ENCODE measurements around the gene SCAF4. TPM values are rescaled to one million over a fixed set of nuclear protein-coding genes. Genes with fewer than 3 reads are reported as not detected.

SCAF4 gene
- total and polyA plus RNA-seq, 10 of the 15 experiments (the other 5 are each of a cell fraction or from before 2014, with no cell fraction given) = 4.3 to 49.3 (median 16.0) TPM

DNA sequence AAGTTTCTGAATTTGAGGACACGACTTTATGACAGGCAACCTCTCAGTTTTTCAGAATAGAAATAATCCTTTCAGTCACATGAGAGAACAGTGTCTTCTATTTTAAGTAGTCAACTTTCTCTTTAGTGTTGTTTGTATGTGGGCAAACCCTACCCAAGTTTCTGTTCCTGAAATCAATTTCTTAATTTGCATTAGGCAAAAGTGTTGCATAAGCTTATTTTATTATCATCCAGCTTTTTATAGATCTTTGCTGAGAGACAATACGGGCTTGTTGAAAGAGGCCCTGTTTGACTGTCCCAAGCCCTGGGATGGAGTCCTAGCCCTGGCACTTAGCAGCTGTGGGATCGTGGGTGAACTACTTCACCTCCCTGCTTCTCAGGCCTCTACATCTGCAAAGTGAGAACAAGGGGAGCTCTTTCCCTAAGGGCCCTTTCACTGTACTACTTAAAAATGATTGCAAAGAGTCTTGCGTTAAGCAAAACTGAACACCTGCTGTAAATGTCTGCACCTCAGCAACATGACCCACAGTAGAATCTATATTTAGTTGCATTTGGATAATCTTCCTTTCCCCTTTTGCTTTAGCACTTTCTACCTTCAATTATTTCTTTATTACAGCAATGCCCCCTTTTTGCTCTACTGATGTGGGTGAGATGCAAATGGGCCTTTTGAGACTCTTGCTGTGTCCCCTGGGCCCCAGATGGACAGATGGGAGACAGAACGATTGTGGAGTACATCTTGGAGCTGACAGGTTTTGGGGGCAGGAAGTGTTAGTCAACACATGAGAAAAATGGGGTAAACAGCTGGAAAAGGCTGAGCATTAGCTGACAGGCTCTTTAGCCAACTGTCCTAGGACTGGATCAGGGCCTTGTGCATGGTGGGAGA is 41.0 kb upstream of the SCAF4 start (continued):
- TF ChIP-seq BCL3 (IDR thresholded peaks at IDR 0.05; ENCODE audit: borderline replicate concordance, insufficient read depth, low read depth, low read length, poor library complexity, severe bottlenecking) (no peak), NR2C2 (IDR thresholded peaks at IDR 0.05; ENCODE audit: borderline replicate concordance, control insufficient read depth, insufficient read length, low read depth) (no peak), EP300 (IDR thresholded peaks at IDR 0.05; ENCODE audit: borderline replicate concordance in 1 of 2, control insufficient read depth in 1 of 2, low read depth in 2 of 2, low read length in 2 of 2) (peak in 1 of 2 experiments; percentile 63; a peak in 1 of 4 replicates), NFYB (IDR thresholded peaks at IDR 0.05; ENCODE audit: insufficient read depth, low read depth, low read length) (no peak), PAX8 (IDR thresholded peaks at IDR 0.05) (no peak), NFYA (IDR thresholded peaks at IDR 0.05; ENCODE audit: borderline replicate concordance, low read depth, low read length) (no peak), NR2F1 (conservative IDR thresholded peaks at IDR 0.05) (peak; percentile 47; the same call in 1 of the 2 replicates), MTA2 (IDR thresholded peaks at IDR 0.05; ENCODE audit: low read depth) (peak; percentile 70), ZNF207 (IDR thresholded peaks at IDR 0.05; ENCODE audit: borderline replicate concordance) (no peak), TARDBP (IDR thresholded peaks at IDR 0.05; ENCODE audit: borderline replicate concordance) (no peak), ZZZ3 (IDR thresholded peaks at IDR 0.05; ENCODE audit: control insufficient read depth, insufficient read length, low read depth) (no peak), CUX1 (IDR thresholded peaks at IDR 0.05; ENCODE audit: insufficient replicate concordance, low read depth, low read length) (peak; percentile 23), TCF3 (IDR thresholded peaks at IDR 0.05; ENCODE audit: borderline replicate concordance, insufficient read depth, low read depth, low read length) (0 out of 2 replicates have a peak, but pooled peaks have one; percentile 29), TBL1XR1 (IDR thresholded peaks at IDR 0.05; ENCODE audit: low read depth, low read length) (peak; percentile 91), RBBP5 (conservative IDR thresholded peaks at IDR 0.05) (no peak), PML (IDR thresholded peaks at IDR 0.05; ENCODE audit: low read length) (peak; percentile 45; the same call in 1 of the 2 replicates), SPI1 (IDR thresholded peaks at IDR 0.05; ENCODE audit: borderline replicate concordance, insufficient read depth, low read depth, low read length) (peak; percentile 87)
- TF ChIP-seq, protein P1, sequence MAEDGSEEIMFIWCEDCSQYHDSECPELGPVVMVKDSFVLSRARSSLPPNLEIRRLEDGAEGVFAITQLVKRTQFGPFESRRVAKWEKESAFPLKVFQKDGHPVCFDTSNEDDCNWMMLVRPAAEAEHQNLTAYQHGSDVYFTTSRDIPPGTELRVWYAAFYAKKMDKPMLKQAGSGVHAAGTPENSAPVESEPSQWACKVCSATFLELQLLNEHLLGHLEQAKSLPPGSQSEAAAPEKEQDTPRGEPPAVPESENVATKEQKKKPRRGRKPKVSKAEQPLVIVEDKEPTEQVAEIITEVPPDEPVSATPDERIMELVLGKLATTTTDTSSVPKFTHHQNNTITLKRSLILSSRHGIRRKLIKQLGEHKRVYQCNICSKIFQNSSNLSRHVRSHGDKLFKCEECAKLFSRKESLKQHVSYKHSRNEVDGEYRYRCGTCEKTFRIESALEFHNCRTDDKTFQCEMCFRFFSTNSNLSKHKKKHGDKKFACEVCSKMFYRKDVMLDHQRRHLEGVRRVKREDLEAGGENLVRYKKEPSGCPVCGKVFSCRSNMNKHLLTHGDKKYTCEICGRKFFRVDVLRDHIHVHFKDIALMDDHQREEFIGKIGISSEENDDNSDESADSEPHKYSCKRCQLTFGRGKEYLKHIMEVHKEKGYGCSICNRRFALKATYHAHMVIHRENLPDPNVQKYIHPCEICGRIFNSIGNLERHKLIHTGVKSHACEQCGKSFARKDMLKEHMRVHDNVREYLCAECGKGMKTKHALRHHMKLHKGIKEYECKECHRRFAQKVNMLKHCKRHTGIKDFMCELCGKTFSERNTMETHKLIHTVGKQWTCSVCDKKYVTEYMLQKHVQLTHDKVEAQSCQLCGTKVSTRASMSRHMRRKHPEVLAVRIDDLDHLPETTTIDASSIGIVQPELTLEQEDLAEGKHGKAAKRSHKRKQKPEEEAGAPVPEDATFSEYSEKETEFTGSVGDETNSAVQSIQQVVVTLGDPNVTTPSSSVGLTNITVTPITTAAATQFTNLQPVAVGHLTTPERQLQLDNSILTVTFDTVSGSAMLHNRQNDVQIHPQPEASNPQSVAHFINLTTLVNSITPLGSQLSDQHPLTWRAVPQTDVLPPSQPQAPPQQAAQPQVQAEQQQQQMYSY (CRISPR knock-in tag; IDR thresholded peaks at IDR 0.05) = no peak
